Left kidney (tissue), 2 donors: Measurements from ENCODE around the gene CANT1. TPM values are rescaled to one million over a fixed set of nuclear protein-coding genes. Genes with fewer than 3 reads are reported as not detected.

ENCODE experiments used
- DNase-seq: peaks from one replicate; pipeline ENCODE4 v3.0.0-alpha.2; 2013
- polyA plus RNA-seq: library from polyadenylated mRNA; unstranded; fragments of 120-200 nt; gene quantifications from one replicate; pipeline ENCODE4 v1.2.1, GENCODE V29; 2013; ENCODE audit not compliant: insufficient read length

Gene CANT1
- polyA plus RNA-seq, 1 donor, result 44.8 TPM

DNA sequence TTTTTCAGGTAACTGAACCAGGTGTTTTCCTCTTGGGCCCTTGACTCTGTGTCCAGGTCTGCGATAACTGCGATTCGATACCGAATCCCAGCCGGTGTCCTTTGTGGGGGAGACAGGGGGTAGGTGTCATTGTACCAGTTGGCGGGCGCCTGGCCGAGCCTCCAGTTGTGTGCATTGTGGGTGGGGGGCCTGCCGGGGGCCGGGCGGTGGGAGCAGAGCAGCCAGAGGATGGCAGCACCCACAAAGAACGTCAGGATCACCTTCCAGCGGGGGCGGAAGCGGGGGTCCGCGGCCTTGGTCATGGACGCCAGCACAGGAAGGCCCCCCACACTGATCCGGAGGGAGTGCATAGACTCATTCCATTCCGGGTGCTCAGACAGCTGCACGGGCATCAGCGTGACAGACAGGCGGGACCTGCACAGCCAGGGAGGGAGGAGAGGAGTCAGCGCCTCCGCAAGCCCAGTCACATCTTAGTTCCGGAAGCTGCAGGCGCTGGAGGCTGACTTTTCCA lies 12.3 kb downstream of the CANT1 start:
- no peak for DNase-seq

DNA sequence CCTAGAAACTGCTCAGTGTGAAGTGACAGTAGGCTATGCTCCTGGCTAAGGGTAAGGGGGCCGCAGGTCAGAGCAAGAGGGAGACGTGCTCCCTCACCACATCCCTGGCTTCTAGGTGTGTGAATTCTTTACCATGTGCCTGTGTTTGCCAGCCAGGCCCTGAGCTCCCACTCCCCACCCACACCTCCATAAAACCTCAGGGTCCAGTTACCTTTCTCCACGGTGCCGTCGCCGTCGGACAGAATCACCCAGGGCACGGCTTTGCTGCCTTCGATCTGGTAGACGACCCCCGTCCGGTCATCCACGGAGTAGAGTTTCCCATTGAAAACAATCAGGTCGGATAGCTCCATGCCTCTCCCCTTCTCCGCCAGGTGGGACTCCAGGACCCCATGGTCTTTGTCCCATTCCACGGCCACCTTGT lies 12.8 kb downstream of the CANT1 start:
- no peak for DNase-seq

DNA sequence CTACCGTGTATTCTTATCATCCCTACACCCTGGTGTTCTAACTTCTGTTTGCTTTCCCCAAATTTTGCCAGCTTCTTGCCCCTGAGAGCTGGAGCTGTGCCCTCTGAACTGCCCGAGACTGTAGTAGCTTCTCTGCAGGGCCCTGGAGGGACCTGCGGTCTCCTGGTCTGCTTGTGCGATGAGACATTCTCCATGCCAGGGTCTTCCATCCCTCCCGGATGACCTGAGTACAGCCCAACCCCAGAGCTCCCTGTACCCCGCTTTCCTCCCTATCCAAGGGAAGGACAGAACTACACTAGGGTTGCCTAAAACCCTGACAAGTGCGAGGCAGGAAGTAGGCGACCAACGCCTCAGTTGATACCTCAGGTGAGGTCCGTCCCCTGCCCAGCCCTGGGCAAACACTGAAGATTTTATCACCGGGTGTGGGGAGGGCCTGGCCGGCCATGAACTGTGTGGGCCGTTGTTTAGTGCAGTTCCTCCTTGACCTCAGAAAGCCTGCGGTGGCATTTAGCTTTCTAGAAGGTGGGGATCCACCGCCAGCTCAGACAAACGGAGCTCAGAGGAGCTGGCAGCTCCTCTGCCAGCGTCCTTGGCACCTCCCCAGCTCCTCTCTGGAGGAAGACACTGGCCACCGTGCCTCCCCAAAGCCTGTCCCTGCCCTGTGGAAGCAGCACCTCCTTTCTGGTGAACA lies 13.7 kb downstream of the CANT1 start:
- DNase-seq, result no peak

DNA sequence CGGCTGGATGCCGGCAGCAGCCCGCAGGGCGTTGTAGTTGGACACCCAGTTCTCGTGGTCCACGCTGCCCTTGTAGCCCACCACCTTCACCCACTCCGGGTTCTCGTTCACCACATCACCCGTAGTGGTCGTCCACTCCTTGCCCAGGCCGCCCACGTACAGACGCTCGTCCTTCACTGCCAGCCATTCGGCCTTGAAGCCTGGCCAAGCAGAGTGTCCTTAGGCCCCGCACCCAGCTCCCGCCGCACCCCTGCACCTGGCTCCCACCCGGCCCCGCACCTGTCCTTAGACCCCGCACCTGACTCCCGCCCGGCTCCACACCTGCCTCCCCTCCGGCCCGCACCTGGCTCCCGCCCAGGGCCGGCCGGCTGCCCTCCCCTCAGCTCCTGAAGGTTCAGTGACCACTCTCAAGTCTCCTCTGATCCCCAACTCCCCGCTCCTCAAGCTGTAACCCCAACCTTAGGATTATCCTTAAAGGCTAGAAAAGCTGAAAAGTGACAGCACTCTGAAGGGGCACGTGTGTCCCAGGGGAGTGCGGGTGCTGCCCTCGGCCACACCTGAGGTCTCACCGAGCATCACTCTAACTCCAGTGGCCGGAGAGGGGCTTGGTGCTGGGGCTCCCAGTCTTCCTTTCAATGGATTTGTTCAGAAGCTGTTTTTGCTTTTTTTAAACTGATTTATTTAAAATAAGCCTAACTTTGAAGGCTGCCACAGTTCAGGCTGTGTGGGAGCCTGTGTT lies 14.4 kb downstream of the CANT1 start:
- no peak for DNase-seq

DNA sequence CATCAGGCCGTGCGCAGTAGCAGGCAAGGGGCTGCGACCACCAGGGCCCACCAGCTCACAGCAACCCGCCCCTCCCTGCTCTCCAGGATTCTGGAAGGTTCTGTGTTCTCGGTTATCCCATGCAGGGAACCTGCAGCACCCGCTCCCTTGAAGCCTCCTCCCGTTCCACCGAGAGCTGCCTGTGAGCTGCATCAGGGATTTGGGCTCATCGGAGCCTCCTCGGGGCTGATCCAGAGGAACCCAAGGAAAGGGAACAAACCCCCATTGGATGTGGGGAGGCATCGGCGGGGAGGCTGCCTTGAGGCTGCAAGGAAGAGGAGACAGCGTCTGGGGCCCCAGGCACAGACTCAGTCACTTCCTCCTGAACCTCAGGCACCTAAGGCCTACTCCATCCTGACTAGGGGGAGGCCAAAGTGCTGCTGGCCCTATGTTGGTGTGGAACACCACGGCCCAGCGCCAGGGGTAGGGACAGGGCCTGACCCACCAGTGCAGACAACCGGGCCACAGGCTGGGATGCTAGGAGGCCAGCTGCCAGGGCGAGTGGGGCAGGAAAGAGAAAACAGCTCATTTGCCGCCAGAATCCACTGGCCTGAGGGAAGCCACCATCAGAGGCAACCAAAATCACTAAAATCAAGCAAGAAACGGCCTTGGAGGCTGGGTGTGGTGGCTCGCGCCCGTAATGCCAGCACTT lies 15.4 kb downstream of the CANT1 start:
- no peak for DNase-seq

DNA sequence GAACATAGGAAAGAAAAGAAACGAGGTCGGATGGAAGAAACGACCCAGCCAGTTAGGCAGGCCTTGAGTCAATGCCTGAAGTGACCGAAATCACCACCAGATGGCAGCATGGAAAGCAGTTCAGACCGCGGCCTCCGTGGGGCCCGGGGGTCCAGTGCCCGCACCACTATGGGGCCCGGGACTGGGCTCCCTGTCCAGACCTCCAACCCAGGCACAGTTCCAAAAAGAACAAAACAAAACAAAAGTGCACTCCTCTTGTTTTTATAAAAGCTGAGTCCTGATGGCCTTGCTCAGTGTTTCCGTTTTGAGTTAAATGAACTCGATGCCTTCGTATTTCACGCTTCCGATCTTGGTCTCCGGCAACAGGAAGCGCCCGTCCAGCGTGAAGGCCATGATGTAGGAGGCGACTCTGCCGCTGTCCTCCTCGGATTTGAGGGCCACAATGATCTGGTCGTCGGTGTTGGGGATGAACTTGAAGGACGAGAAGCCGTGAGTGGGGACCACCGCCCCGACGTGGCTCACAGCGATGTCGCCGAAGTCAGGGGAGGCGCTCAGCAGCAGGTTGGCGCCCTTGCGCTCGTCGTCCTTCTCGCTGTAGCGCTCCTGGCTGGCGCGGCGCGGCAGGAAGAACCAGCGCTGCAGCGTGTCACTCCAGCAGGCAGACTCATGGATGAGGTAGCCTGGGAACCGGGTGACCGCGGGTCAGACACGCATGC lies 16.2 kb downstream of the CANT1 start:
- peak; percentile 53 for DNase-seq

DNA sequence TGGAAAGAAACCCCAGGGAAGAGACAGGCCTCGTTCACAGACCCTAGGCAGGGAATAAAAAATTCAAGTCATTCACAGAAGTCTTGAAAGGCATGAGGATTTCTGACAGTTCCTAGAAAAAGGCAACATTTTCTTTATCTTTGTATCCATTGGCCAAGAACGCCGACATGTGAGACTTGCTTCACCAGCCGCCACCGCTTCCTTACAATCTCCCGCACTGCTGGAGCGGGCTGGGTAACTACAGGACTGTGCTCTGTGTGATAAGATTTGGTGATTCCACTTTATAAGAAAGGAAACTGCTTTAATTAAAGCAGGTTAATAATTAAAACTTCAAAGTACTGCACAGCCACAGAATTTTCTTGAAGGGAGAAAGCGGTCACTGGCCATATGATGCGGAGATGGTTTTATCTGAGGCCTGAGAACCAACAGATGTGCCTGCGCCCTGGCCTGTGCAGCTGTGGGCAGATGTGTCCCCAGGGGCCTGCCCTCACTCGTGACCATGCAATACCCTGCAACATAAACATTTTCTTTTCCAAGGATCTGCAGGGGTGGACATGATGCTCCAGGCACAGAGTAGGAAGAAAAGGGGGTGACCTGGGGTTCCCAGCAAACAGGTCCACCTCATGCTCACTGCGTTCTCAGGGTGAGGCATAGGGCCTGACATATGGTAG lies 16.9 kb downstream of the CANT1 start:
- DNase-seq, result no peak

DNA sequence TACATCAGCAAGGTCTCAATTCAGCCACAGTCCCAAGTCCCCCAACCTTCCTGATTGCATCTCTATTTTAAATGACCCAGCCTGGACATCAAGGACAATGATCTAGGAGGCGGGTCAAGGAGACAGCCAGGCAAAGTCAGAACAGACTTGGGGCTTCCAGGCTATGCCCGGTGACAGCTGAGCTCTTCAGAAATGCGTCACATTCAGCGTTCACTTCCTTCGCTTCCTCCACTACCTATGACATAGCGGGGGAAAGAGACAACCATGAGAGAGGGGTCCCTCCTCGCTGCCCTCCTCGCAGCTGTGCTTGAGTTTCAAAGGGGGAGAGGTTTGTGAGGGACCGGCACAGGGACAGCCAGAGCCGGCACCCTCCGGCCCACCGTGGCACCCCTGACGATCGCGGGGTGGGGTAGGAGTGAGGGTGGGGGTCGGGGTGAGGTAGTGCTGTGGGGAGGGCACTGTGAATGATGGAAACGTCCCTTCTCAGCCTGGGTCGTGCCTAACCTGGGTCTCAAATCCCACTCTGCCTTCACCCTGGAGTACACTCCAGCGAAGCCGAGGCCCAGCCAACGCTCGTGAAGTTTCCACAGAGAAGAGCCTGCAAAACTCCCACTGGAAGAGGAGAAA lies 17.5 kb downstream of the CANT1 start:
- no peak for DNase-seq

DNA sequence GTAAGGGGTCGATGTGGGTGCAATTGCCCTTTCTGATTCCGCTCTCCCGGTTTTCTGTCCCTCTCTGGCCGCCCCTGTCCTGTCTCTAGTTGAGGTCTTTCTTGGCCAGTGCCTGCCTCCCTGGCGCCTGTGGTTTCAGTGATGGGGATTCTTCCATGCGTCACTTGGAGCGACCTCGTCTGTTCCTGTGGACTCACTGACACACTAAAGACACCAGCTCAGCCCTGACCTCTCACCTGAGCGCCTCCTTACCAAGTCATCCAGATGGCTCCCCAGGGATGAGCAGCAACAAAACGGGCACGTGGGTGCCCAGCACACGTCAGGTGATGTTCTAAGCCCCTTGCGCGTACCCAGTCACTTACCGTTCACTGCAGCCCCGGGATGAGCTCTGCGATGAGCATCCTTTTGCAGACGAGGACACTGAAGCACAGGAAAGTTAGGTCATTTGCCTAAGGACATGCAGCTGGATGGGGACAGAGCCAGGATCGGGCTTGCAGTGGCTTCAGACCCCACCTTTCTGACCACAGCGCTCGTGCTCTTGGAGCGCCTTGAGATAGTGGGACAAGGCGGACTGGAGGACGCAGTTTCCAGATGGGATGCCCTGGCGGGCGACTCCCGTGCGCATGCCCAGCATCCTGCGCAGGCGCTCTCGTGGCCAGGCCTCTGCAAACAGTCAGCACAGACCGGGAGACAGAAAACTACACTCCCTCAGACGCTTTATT lies 18.4 kb downstream of the CANT1 start:
- no peak for DNase-seq

DNA sequence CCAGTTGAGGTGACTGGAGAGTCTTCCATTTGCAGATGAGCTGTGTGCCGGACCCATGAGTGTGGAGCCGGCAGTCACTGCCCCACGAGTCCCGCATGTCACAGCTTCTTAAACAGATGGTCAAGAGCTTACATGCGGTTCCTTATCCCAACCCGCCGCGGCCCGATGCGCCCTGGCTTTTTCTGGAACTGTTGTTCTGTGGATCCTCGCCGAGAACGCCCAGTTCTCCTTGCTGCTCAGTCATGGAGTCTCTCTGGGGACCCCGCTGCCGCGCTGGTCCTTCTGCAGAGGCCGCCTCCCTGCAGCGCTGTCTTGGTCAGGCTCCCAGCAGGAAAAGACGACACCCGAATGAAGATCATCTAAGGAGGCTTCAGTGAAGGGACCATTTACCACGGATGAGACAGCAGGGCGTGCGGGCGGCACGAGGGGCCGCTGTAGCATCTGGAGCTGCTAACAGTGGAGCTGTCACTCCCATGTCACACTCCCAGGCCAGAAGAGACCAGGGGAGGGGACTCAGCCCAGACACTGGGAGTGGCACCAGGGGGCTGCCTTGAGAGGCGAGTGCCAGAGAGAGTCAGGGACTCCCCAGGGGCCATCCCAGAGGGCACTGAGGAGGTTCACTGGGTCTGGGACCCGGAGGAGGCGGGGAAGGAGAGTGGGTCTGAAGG lies 19.1 kb downstream of the CANT1 start:
- no peak for DNase-seq

DNA sequence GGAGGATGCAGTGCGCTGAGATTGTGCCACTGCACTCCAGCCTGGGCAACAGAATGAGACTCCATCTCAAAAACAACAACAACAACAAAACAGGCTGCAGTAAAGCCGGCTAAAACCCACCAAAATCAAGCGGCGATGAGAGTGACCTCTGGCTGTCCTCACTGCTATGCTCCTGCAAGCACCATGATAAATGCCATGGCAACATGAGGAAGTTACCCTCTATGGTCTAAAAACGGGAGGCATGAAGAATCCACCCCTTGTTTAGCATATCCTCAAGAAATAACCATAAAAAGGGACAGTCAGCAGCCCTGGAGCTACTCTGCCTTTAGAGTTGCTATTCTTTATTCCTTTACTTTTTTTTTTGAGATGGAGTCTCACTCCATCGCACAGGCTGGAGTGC lies 21.4 kb downstream of the CANT1 start:
- no peak for DNase-seq

DNA sequence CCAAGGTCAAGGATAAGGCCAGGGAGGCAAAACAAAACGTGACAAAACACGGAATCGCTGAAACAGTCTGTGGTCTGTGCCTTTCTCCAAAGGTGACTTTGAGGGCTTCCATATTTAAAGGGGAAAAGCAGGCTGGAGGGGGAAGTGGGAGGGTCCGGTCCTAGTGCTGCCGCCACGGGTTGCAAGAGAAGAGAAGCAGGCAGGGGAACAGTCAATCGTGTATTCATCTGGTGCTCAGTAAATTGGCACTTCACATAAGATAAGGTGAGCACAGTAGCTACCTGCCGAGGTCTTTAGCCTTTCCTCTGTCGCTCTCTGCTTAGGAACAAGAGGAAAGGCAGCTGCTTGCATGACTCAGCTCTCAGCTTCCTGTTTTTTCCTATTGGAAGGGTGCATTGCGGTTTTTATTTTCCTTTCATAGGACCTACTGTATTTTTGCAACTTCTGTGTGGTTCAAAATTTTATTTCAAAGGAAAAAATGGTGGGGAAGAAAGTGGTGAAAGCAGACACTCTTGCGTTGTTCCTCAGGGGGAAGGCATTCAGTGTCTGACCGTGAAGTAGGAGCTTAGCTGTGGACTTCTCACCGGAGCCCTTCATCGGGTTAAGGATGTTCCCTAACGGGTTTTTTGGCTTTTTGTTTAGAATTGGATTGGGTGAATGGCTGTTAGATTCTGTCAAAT lies 22.8 kb downstream of the CANT1 start:
- no peak for DNase-seq

DNA sequence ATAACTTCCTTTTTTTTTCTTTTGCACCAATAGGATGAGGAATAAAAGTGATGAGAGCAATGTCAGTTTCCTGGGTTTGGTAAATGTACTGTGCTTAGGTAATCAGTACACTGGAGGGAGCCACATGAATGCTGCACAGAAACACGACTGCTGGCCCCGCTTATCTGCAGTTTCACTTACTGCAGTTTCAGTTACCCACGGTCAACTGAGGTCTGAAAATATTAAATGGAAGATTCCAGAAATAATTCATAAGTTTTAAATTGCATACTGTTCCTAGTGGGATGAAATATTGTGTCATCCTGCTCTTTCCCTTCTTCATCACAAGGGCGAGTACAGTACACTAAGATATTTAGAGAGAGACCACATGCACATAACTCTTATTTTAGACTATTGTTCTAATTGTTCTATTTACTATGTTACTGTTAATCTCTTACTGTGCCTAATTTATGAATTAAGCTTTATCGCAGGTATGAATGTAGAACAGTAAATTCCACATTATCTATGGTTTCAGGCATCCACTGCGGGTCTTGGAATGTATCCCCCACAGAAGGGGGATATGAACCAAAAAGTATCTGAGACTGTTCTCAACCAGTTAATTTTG lies 23.4 kb downstream of the CANT1 start:
- DNase-seq, result no peak

DNA sequence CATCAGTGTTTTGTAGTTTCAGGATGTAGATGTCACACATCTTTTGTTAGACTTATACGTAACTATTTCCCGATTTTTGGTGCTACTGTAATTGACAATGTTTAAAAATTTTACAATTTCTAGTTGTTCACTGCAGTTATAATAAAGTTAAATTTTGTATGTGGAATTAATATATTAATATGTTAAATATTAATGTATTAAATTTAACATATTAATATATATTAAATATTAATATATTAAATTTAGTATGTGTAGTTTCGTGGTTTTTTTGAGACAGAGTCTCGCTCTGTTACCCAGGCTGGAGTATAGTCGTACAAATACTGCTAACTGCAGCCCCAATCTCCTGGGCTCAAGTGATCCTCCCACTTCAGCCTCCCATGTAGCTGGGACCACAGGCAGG lies 24.2 kb downstream of the CANT1 start:
- DNase-seq, result no peak

DNA sequence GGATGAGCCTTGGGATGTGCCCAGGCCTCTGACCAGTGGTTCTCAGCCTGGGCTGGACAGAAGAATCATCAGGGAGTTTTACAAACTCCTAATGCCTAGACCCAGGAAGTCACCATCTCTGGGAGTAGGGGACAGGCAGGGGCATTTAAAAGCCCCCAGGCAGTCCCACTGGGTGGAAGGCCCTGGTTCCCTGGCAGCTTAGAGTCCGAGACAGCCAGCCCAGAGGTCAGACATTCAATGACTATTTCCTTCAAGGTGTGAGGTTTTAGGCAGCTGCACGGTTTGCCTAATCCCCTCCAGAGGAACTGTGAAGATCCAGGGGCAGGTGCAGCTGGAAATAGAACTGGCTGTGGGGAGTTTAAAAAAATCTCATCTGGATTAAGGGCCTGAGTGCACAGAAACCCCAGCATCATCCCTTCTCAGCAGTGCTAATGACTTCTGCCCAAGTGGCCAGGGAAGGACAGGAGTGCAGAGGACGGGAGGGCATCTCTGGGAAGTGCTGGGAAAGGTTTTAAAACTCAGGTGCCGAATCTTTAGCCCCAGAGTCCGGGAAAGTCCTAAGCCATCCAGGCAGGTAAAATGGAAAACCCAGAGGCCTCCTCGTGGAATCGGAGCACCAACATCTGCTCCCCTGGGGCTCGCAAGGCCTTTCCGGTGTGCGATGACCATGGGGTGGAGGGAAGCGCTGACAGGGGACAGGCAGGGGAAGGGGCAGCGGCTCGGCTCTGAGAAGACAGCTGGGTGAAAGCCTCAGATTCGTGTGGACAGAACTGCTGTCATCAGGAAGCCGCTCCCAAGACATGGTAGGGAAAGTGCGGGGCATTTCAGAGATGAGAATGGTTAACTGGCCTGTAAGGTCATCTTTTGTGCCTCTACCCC lies 28.3 kb downstream of the CANT1 start:
- no peak for DNase-seq

DNA sequence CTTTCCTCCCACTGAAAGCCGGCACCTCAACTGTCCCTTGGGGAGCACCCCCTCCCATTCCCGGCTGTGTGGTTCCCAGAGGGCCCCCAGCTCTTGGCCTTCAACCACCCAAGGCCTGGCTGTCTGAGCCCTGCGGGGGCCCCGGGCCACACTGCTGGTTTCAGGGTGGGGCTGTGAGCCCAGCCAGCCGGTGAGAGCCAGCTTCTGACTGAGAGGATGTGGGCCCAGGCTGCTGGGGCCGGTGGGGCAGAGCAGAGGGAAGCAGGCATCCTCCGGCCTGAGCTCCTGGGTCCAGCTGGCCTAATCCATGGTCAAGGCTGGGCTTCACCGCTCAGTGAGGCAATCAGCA lies 29.0 kb downstream of the CANT1 start:
- no peak for DNase-seq

DNA sequence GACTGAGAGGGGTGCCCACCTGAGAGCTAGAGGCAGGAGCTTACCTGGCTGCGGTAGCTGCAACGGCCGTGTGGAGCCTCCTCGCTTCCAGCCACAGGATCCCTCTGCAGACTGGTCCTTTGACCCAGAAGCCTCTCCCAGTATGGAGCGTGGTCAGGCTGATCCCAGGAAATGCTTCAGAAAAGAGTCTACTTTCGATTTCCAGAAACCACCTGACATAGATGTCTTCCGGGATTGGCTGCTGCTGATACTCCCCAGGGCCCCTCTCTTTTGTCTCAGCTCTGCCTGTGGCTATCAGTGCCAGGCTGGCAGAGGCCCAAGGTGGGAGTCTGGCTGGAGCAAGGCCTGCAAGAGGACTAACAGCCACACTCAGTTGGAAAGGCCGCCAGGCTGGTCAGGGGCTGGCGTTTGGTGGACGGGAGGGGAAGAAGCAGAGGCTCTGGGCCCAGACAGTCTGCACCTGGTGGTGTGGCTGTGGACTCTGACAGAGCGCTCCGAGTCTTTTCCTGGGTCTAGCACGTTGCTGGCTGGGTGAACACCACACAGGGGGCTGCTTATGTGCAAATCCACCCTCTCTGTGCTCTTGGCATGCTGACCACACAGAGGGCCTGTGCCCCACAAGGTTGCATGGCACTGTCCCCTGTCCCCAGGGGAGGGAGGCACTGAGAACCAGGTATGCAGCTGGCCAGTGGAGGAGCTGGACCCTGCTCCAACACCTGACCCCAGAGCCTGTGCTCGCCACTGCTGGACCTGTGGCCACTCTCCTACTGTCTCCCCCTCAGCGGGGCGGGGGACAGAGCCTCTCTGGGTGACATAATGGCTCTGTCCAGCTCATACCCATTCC lies 29.6 kb downstream of the CANT1 start, which contains the start of gene LGALS3BP:
LGALS3BP (minus strand) TSS at position 144 of the 844 bp plus-strand sequence. CDS start 2,732 bp downstream, outside the sequence.
- DNase-seq, result peak; percentile 55
